ENCODE data around the gene PGLYRP1.

Gene PGLYRP1, protein sequence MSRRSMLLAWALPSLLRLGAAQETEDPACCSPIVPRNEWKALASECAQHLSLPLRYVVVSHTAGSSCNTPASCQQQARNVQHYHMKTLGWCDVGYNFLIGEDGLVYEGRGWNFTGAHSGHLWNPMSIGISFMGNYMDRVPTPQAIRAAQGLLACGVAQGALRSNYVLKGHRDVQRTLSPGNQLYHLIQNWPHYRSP

GRCh38 chr19:46022431-46023310, at the start of gene PGLYRP1:
Gene PGLYRP1, minus strand, starts transcription at chr19:46023053. Its CDS starts 32 bp downstream, at chr19:46023021.
- no peak for DNase-seq

GRCh38 chr19:46069806-46070341, 47.0 kb upstream of the PGLYRP1 start:
- no peak for DNase-seq

DNA sequence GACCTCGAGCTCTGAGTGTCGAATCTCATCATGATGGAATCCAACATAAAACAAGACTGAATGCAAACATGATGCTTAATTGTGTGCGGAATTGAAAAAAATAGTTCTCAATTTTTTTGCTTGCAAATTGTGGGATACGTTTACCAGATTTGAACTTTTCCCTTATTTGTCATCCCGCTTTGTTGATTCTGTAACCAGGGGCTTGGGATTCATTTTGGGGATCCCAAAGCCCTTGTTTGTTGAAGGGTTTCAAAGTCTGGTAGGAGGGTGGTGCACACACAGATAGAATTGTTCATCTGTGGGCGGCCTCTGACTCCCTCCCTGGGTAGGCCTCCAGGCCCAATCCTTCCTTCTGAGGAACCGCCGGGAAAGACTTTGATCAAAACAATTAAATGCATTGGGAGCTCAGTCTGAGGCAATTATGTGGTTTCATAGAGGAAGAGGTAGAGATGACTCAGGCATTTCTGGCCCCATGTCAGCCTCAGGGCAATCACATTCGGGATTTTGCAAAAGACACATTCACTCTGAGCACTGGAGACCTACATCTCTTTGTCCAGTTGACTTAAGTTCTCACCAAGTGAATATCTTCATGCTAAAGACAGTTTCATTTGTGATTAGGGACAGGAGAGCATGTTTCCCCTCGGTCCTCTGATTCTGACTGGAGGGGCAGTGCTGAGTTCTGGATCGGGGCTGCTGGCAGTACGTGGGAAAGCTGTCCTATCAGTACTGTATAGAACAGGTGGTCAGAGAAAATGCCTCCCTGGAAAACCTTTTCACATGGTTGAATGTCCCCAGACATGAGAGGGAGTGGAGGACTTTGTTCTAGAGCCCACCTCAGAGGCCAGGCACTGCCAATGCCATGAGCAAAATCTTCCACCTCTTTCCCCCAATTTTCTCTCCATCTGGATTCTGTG, 45.7 kb upstream of the PGLYRP1 start:
- DNase-seq, result no peak

DNA sequence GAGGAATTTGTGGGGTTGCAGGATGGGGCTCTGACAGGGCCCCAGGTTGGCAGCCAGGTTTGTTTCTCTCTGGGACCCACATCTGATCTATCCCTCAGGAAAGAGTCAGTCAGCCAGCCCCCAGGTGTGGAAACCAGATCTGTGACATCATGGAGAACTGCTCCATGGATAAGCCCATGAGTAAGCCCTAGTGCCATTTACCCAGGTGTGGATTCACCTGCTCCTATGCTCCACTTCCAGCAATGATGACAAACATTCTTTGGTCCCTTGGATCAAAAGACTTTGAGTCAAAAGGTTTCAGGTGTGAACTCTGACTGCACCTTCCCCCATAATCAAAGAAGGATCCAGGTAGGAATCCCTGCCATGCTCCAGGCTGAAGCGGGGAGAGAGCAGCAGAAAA, 44.8 kb upstream of the PGLYRP1 start:
- no peak for DNase-seq

DNA sequence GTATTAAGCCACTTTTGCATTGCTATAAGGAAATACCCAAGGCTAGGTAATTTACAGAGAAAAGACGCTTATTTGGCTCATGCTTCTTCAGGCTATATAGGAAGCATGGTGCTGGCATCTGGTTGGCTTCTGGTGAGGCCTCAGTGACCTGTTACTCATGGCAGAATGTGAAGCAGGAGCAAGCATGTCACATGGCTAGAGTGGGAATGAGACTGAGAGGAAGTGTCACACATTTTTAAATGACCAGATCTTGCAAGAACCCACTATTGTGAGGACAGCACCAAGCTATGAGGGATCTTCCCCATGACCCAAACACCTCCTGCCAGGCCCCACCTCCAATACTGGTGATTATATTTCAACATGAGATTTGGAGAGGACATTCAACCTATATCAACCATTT, 43.6 kb upstream of the PGLYRP1 start:
- no peak for DNase-seq

DNA sequence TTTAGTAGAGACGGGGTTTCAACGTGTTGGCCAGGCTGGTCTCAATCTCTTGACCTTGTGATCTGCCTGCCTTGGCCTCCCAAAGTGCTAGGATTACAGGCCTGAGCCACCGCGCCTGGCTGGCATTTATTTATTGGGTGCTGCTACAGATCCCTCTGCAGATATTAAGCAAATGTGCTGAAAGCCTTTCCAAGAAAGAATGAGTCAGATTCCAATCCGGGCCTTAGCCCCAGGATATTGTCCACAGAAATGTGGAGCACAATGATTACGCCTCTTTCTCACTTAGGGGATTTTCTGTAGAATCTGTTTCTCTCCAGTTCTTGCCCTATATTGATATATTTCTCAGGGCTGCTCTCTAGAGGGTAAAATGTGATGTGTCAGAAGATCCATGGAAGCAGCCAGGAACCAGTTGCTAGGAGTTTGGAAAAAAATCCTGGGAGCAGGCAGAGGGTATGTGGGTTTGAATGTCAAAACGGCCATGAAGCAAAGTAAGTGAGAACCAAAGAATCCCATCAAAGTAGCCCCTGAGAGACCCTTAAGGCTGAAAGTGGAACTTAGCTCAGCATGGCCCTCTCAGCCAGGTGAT, 42.7 kb upstream of the PGLYRP1 start:
- no peak for DNase-seq

DNA sequence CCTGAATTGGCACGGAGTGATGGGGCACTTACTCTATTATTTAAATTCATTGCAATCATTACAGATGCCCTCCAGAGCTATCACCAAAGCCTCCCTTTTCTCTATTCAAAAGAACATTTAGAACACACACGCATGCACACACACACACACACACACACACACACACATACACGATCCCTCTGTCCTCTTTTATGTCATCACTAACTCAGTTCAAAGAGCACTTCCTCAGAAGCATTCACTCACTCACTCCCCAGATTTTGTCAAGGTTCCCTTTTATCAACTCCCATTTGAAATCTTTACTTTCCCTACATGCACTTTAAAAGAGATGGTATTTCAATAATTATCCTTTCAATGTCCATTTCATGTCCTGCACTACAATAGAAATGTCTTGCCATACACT, 40.3 kb upstream of the PGLYRP1 start:
- DNase-seq, result no peak

- DNase-seq, result no peak
Measured at GRCh38 chr19:46060012-46060411, 37.2 kb upstream of the PGLYRP1 start.

DNA sequence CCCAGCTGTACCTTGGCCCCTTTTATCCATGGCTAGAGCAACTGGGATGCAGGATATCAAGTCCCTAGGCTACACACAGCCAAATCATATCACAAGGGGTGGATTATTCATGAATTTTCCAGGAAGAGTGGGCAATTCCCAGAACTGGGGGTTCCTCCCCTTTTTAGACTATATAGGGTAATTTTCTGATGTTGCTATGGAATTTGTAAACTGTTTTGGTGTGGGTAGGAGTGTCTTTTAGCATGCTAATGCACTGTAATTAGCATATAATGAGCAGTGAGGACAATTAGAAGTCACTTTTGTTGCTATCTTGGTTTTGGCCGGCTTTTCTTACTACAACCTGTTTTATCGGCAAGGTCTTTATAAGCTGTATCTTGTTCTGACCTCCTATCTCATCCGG, 35.9 kb upstream of the PGLYRP1 start:
- DNase-seq, result no peak

- no peak for DNase-seq
Measured at GRCh38 chr19:46056536-46056935, 33.7 kb upstream of the PGLYRP1 start.

- DNase-seq, result no peak
Measured at GRCh38 chr19:46052896-46053295, 30.0 kb upstream of the PGLYRP1 start.

GRCh38 chr19:46049597-46049996, 26.7 kb upstream of the PGLYRP1 start:
- no peak for DNase-seq

- no peak for DNase-seq
Measured at GRCh38 chr19:46043519-46043918, 20.7 kb upstream of the PGLYRP1 start.

DNA sequence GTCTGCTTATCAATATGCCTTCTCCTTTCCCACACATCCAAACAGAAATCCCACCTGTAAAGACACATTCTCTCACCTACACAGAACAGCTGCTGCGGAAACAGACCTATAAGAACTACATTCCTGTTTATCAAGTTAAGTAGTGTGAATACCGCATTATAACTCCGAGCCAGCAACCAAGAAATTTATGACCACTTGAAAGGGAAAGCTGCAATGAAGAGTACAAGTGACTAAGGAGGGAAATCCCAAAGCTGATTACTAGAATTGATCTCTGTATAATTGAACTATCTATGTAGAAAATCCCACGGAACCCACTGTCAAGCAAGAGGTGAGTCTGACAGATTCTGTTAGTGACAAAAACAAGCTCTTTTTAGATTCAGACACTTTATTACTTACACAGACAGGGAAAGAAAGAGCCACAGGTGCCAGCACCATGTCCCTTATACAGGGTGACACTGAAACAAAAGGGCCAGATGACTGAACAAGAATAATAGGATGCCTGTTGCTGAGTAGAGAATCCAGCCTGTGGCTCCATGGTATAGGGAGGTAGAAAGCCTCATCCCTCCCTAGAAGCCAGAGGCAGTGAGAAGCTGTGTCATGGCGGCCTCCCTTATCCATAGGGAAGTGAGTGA, 19.5 kb upstream of the PGLYRP1 start:
- no peak for DNase-seq

- no peak for DNase-seq
Measured at GRCh38 chr19:46040952-46041500, 18.2 kb upstream of the PGLYRP1 start, which contains the start of gene IGFL4. Gene IGFL4, minus strand, starts transcription at chr19:46041002. Its CDS starts 40 bp downstream, at chr19:46040962.

DNA sequence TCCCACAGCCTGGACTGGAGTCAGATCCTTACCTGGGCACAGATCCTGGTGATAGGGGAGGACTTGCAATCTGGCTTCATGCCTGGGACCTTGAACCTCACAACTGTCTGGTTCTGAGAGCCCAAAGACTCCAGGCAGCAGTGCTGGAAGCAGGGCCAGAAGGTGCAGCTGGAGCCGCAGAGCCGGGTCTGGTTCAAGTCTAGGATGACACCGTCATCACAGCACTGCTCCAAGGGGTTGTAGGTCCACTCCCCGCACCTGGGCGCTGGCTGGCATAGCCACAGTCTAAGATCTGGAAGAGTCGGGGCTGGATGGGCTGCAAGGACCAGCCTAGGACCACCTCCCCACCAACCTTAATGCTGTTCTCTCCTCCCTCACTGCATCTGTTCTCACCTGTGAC, 17.3 kb upstream of the PGLYRP1 start:
- DNase-seq, result no peak

DNA sequence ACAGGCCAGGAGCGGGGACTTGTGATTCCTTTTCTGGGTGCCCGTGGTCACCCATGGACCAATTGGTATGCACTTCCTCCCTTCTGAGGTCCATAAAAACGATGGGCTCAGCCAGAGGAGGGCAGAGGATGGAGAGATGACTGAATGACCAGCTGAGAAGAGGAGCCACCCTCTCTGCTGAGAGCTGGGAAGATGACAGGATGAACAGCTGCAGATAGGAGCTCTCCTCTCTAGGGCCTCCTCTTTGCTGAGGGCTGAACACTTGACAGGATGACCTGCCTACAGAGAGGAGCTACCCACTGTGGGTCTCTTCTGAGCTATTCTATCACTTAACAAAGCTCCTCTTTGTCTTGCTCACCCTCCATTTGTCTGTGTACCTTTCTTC, 13.9 kb upstream of the PGLYRP1 start:
- DNase-seq, result no peak

DNA sequence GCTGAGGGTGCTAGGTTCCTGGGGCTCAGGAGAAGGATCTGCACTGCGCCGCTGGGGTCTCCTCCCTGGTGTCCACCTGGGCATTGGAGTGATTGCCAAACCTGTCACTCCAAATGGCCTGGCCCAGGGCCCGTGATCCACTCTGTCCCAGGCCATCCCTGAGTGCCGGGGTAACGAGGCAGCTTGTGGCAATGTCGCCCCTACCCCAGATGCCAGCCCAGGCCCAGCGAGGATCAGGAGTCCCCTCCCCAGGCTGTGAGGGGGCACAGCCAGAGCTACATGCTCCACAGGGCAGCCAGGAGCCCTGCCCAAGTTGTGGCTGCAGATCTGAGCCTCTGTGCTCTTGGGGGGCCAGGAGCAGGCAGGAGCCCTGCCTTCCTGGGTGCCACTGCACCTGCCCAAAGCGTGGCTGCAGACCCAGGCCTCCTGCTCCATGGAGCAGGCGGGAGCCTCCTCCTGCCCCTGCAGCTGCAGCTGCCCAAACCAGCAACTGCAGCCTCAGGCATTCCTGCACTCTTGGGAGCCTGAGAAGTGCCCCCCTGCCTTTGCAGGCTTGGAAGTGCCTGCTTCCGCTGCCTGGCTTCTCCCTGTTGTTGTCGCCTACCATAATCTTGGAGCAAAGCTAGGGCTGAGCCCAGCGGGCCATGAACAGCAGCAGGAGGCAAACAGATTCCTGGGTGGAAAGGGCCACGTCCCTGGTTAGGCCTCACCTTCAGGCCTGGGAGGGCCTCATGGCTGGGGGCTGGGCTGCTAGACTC, 13.3 kb upstream of the PGLYRP1 start:
- DNase-seq, result no peak

GRCh38 chr19:46035546-46035945, 12.7 kb upstream of the PGLYRP1 start:
- DNase-seq, result no peak

GRCh38 chr19:46033401-46033800, 10.5 kb upstream of the PGLYRP1 start:
- DNase-seq, result no peak

DNA sequence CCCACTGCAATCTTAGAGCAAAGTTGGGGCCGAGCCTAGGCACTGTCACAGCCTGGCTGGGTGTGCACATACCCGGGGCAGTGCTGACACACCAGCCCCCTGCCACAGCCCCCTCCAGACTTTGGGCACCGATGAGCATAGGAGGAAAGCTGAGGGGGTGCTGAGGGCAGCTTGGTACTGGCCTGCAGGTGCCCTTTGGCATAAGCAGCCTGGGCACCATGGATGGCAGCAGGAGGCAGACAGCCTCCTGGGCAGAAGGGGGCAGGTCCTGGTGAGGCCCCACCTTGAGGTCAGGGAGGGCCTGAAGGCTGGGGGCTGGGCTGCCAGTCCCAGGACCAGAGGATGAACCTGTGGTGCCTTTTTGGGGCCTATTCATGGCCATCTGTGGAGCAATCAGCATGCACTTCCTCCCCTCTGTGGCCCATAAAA, 9.8 kb upstream of the PGLYRP1 start:
- no peak for DNase-seq
